H9 (cell line): ENCODE results near the gene LHFPL6. TPM values are rescaled to one million over a fixed set of nuclear protein-coding genes. Genes with fewer than 3 reads are reported as not detected.

Source experiments
- DNase-seq: peaks from one replicate; pipeline ENCODE4 v3.0.0-alpha.2; 2017
- H2AFZ ChIP-seq: one replicate; pipeline ENCODE4 v1.6.1; 2013; ENCODE audit warnings: mild to moderate bottlenecking, low read length, control low read depth, moderate library complexity
- H2AK5ac ChIP-seq: 2 replicates; pipeline ENCODE4 v1.6.1; 2013; ENCODE audit warnings: low read length, control low read depth, mixed read lengths; ENCODE audit not compliant: insufficient read length
- H2BK120ac ChIP-seq: one replicate; pipeline ENCODE4 v1.6.1; 2013; ENCODE audit warnings: low read depth, mild to moderate bottlenecking, low read length, control low read depth, inconsistent platforms; ENCODE audit not compliant: poor library complexity, severe bottlenecking
- H2BK12ac ChIP-seq: 2 replicates; pipeline ENCODE4 v1.6.1; 2013; ENCODE audit warnings: low read length, control low read depth, mixed read lengths, low read depth; ENCODE audit not compliant: insufficient read length
- H2BK15ac ChIP-seq: 2 replicates; pipeline ENCODE4 v1.6.1; 2013; ENCODE audit warnings: low read depth, low read length, control low read depth
- H2BK20ac ChIP-seq: one replicate; pipeline ENCODE4 v1.6.1; 2013; ENCODE audit warnings: low read depth, mild to moderate bottlenecking, low read length, control low read depth, inconsistent platforms; ENCODE audit not compliant: poor library complexity, severe bottlenecking
- H2BK5ac ChIP-seq: 2 replicates; pipeline ENCODE4 v1.6.1; 2013; ENCODE audit warnings: low read length, control low read depth, mixed read lengths; ENCODE audit not compliant: insufficient read length
- H3K14ac ChIP-seq: 2 replicates; pipeline ENCODE4 v1.6.1; 2013; ENCODE audit warnings: low read length, control low read depth; ENCODE audit not compliant: insufficient read depth
- H3K18ac ChIP-seq: 2 replicates; pipeline ENCODE4 v1.6.1; 2013; ENCODE audit warnings: low read depth, mild to moderate bottlenecking, mixed read lengths, low read length, control low read depth; ENCODE audit not compliant: insufficient read length
- H3K23ac ChIP-seq: 2 replicates; pipeline ENCODE4 v1.6.1; 2013; ENCODE audit warnings: low read length, control low read depth, mixed read lengths, low read depth; ENCODE audit not compliant: insufficient read length
- H3K23me2 ChIP-seq: 2 replicates; pipeline ENCODE4 v1.6.1; 2013; ENCODE audit warnings: low read depth, mild to moderate bottlenecking, mixed read lengths, low read length, control low read depth; ENCODE audit not compliant: insufficient read length, poor library complexity, severe bottlenecking
- H3K27ac ChIP-seq: 2 replicates; pipeline ENCODE4 v1.5.1; 2013; ENCODE audit warnings: low read length, control low read depth, mixed read lengths, low read depth; ENCODE audit not compliant: insufficient read length
- H3K27me3 ChIP-seq: 2 replicates; pipeline ENCODE4 v1.6.1; 2013; ENCODE audit warnings: low read length, control low read depth, inconsistent platforms; ENCODE audit not compliant: insufficient read depth
- H3K4ac ChIP-seq: 2 replicates; pipeline ENCODE4 v1.6.1; 2013; ENCODE audit warnings: low read depth, mild to moderate bottlenecking, control low read depth, inconsistent platforms, low read length, moderate library complexity
- H3K4me1 ChIP-seq: 2 replicates; pipeline ENCODE4 v1.6.1; 2013; ENCODE audit warnings: low read length, control low read depth, inconsistent platforms; ENCODE audit not compliant: insufficient read depth
- H3K4me2 ChIP-seq: 2 replicates; pipeline ENCODE4 v1.6.1; 2013; ENCODE audit warnings: low read length, control low read depth, mixed read lengths; ENCODE audit not compliant: insufficient read length, insufficient read depth
- H3K56ac ChIP-seq: 2 replicates; pipeline ENCODE4 v1.6.1; 2013; ENCODE audit warnings: low read depth, mild to moderate bottlenecking, mixed read lengths, low read length, control low read depth; ENCODE audit not compliant: insufficient read length
- H3K79me1 ChIP-seq: 2 replicates; pipeline ENCODE4 v1.6.1; 2013; ENCODE audit warnings: low read depth, mild to moderate bottlenecking, moderate library complexity, low read length, control low read depth, inconsistent platforms; ENCODE audit not compliant: insufficient read depth, poor library complexity, severe bottlenecking
- H3K79me2 ChIP-seq: 2 replicates; pipeline ENCODE4 v1.6.1; 2013; ENCODE audit warnings: low read length, control low read depth, inconsistent platforms; ENCODE audit not compliant: insufficient read depth
- H3K9ac ChIP-seq: 2 replicates; pipeline ENCODE4 v1.6.1; 2013; ENCODE audit warnings: low read length, control low read depth, mixed read lengths; ENCODE audit not compliant: insufficient read length; ENCODE audit errors: extremely low read depth
- H3K9me3 ChIP-seq: one replicate; pipeline ENCODE4 v1.6.1; 2013; ENCODE audit warnings: low read depth, low read length, inconsistent platforms; ENCODE audit not compliant: control insufficient read depth
- H3T11ph ChIP-seq: one replicate; pipeline ENCODE4 v1.6.1; 2013; ENCODE audit warnings: mild to moderate bottlenecking, low read length, control low read depth, inconsistent platforms
- H4K20me1 ChIP-seq: one replicate; pipeline ENCODE4 v1.6.1; 2013; ENCODE audit not compliant: control insufficient read depth, insufficient read length, insufficient read depth
- H4K5ac ChIP-seq: 2 replicates; pipeline ENCODE4 v1.6.1; 2013; ENCODE audit warnings: low read depth, mild to moderate bottlenecking, mixed read lengths, low read length, control low read depth; ENCODE audit not compliant: insufficient read length
- H4K8ac ChIP-seq: replicated peaks from 2 replicates; pipeline ENCODE4 v1.6.1; 2013; ENCODE audit warnings: low read length, control low read depth, mixed read lengths, low read depth; ENCODE audit not compliant: insufficient read length
- H4K91ac ChIP-seq: 2 replicates; pipeline ENCODE4 v1.6.1; 2013; ENCODE audit warnings: low read depth, mild to moderate bottlenecking, moderate library complexity, mixed read lengths, low read length, control low read depth; ENCODE audit not compliant: insufficient read length
- H3K27ac Mint-ChIP-seq, 3 experiments: 2 replicates in 2 of 3; 3 replicates in 1 of 3; pipeline ENCODE4 v1.8.0; 2020 to 2021; ENCODE audit warnings: mixed read lengths in 3 of 3, mild to moderate bottlenecking in 1 of 3, moderate library complexity in 1 of 3
- H3K27me3 Mint-ChIP-seq: 2 replicates; pipeline ENCODE4 v1.8.0; 2021; ENCODE audit warnings: low read depth, mild to moderate bottlenecking, moderate library complexity, mixed read lengths
- H3K36me3 Mint-ChIP-seq, 3 experiments: 2 replicates in 2 of 3; 3 replicates in 1 of 3; pipeline ENCODE4 v1.8.0; 2020 to 2021; ENCODE audit warnings: low read depth in 3 of 3, mixed read lengths in 3 of 3; ENCODE audit not compliant: insufficient read depth in 1 of 3
- H3K4me1 Mint-ChIP-seq, 2 experiments: 2 replicates each; pipeline ENCODE4 v1.8.0; 2020; ENCODE audit warnings: mixed read lengths in 2 of 2
- H3K4me3 Mint-ChIP-seq, 2 experiments: 2 replicates in 1 of 2; 3 replicates in 1 of 2; pipeline ENCODE4 v1.8.0; 2020 to 2021; ENCODE audit warnings: mild to moderate bottlenecking in 2 of 2, mixed read lengths in 2 of 2, moderate library complexity in 1 of 2
- H3K9me3 Mint-ChIP-seq, 2 experiments: 2 replicates in 1 of 2; 3 replicates in 1 of 2; pipeline ENCODE4 v1.8.0; 2020; ENCODE audit warnings: mild to moderate bottlenecking in 2 of 2, mixed read lengths in 2 of 2, moderate library complexity in 1 of 2
- WGBS: extraction: QIAGEN DNeasy Blood & Tissue Kit; methylation state at CpG from one replicate; pipeline ENCODE4 v1.1.7; 2013; ENCODE audit warnings: missing lambda C conversion rate, low lambda C conversion rate, mixed read lengths; ENCODE audit not compliant: insufficient read length; ENCODE audit errors: extremely low coverage; 5-methylcytosine and 5-hydroxymethylcytosine counted together
- total RNA-seq: library from RNA; stranded (reverse); gene quantifications from 2 replicates; pipeline ENCODE4 v1.2.1, GENCODE V29; 2021
- TF ChIP-seq, protein P1 (sequence below): fragments of 200-600 bp; sonication (generic); conservative IDR thresholded peaks from 3 replicates; pipeline ENCODE4 v1.8.0; 2021; ENCODE audit warnings: antibody characterized with exemption, mild to moderate bottlenecking

The LHFPL6 gene
- total RNA-seq, 1 experiment from 2014 or later: 3.5 TPM

DNA sequence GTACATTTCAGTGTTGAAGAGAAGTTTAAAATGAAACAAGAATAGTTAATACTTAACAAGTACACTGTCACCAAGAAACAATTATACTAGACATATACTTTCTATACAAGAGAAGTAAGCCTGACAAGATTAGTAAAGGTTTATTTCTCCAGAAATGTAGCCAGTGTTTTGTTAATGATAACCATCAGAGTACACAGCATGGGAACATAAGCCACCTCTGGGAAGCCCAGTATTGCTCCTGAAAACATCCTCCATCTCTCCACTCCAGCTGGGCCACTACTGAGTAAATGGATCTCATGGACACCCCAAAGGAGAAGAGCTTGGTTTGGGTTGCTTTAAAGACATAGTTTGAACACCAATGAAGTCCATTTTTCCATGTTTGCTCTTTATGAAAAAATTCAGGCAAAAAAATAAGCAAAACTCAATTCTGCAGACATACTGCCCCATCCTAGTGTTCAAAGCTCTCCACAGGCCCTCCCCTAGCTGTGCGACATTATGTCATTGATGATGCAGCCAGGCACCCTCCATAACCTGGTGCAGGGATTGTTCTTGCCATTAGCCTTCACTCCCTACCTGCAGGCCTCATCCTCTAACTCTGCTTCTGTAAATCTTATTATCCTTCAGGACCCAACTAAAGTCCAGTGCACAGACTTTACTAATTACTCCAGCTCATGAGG lies 61.9 kb downstream of the LHFPL6 start:
- no peak overlapping the region for H3K14ac ChIP-seq
- TF ChIP-seq, protein P1, sequence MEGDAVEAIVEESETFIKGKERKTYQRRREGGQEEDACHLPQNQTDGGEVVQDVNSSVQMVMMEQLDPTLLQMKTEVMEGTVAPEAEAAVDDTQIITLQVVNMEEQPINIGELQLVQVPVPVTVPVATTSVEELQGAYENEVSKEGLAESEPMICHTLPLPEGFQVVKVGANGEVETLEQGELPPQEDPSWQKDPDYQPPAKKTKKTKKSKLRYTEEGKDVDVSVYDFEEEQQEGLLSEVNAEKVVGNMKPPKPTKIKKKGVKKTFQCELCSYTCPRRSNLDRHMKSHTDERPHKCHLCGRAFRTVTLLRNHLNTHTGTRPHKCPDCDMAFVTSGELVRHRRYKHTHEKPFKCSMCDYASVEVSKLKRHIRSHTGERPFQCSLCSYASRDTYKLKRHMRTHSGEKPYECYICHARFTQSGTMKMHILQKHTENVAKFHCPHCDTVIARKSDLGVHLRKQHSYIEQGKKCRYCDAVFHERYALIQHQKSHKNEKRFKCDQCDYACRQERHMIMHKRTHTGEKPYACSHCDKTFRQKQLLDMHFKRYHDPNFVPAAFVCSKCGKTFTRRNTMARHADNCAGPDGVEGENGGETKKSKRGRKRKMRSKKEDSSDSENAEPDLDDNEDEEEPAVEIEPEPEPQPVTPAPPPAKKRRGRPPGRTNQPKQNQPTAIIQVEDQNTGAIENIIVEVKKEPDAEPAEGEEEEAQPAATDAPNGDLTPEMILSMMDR: no peak
- H3K79me2 ChIP-seq: no peaks in the 10 kb centered on the region
- no peak overlapping the region for H4K5ac ChIP-seq
- H3K9ac ChIP-seq: no peak overlapping the region
- no peak overlapping the region for H3K23ac ChIP-seq
- H3K9me3 ChIP-seq: no peaks in the 10 kb centered on the region
- no peaks in the 10 kb centered on the region for H4K20me1 ChIP-seq
- no peak overlapping the region for H2BK12ac ChIP-seq
- H2BK20ac ChIP-seq: no peak overlapping the region
- H2BK5ac ChIP-seq: no peak overlapping the region
- H2AFZ ChIP-seq: no peak overlapping the region
- peaks cover 3% of the 10 kb centered on the region for H3K27me3 Mint-ChIP-seq
- no peaks in the 10 kb centered on the region; the same call in 1 of the 2 replicates for H3K4me1 ChIP-seq
- H3T11ph ChIP-seq: peak overlapping the region; percentile 17
- H3K23me2 ChIP-seq: no peaks in the 10 kb centered on the region
- H4K91ac ChIP-seq: no peak overlapping the region
- H2BK15ac ChIP-seq: no peak overlapping the region
- no peak overlapping the region for H2AK5ac ChIP-seq
- H3K27ac ChIP-seq: no peak overlapping the region
- H4K8ac ChIP-seq: no peak overlapping the region
- no peaks in the 10 kb centered on the region for H3K36me3 Mint-ChIP-seq
- peaks cover 3 to 8% of the 10 kb centered on the region in 2 experiments; a peak in 2 of 4 replicates for H3K4me1 Mint-ChIP-seq
- no peak overlapping the region for H3K4ac ChIP-seq
- no peak overlapping the region for H3K4me2 ChIP-seq
- no CpG with 5 or more reads among the region's 1 CpG for WGBS
- H3K56ac ChIP-seq: no peak overlapping the region
- H2BK120ac ChIP-seq: no peak overlapping the region
- H3K18ac ChIP-seq: no peak overlapping the region
- H3K27me3 ChIP-seq: no peaks in the 10 kb centered on the region
- H3K27ac Mint-ChIP-seq: no peak overlapping the region
- DNase-seq: no peak
- H3K9me3 Mint-ChIP-seq: no peaks in the 10 kb centered on the region
- H3K4me3 Mint-ChIP-seq: no peak overlapping the region
- no peaks in the 10 kb centered on the region for H3K79me1 ChIP-seq
